Activated CD8-positive, alpha-beta memory T cell treated with anti-CD3 and anti-CD28 coated beads for 36 hours (primary cell): ENCODE measurements around the gene RIPK3. TPM values are rescaled to one million over a fixed set of nuclear protein-coding genes. Genes with fewer than 3 reads are reported as not detected.
"Not testable (repeated sequence)": the region's sequence is repeated elsewhere in the genome, so short reads cannot be mapped to it uniquely, and the experiment has no call there.

ENCODE experiments used
- CTCF ChIA-PET: fragments of 350-600 bp; sonication (Branson Sonifier 250); formaldehyde crosslinking; loops from one replicate; lab custom pipeline; 2021; ENCODE audit warnings: antibody characterized with exemption; lab: Charles Lee
- POLR2A ChIA-PET: fragments of 350-600 bp; sonication (Branson Sonifier 250); formaldehyde crosslinking; loops from one replicate; lab custom pipeline; 2021; ENCODE audit warnings: antibody characterized with exemption; lab: Charles Lee
- total RNA-seq, 2 experiments: library from RNA; stranded (reverse); gene quantifications; one replicate each; pipeline ENCODE4 v1.2.3, GENCODE V29; 2021

RIPK3 gene
- 1 to 10 TPM; 8.2 to 9.7 TPM for total RNA-seq

GRCh38 chr14:24339284-24340151 lies at the start of gene RIPK3:
TSS of gene RIPK3 (minus strand) at chr14:24339991. CDS start at chr14:24339826, 165 bp downstream.
- POLR2A ChIA-PET, result interaction anchor here (1.3 to 1.5 kb wide), 2 partner anchors 91 kb away, joined by 5 to 6 read pairs; partner anchors contain the start of gene KHNYN
- CTCF ChIA-PET, result interaction anchor here (0.7 to 17.7 kb wide), 4 partner anchors 10 to 93 kb away, joined by 3 to 334 read pairs (median 4); partner anchors contain the start of genes CBLN3 and KHNYN

- ChIA-PET POLR2A (no interaction called here), CTCF (no interaction called here)
Observed at GRCh38 chr14:24389226-24389848, 49.5 kb upstream of the RIPK3 start.

GRCh38 chr14:24388474-24389179 lies 48.8 kb upstream of the RIPK3 start:
- ChIA-PET CTCF (interaction anchor here (0.6 kb wide), 1 partner anchor 46 kb away, joined by 4 read pairs; no protein-coding TSS in a partner anchor), POLR2A (no interaction called here)

GRCh38 chr14:24387579-24387978 lies 47.8 kb upstream of the RIPK3 start:
- POLR2A ChIA-PET, CTCF ChIA-PET: not testable (repeated sequence)

- ChIA-PET CTCF (no interaction called here), POLR2A (no interaction called here)
Observed at GRCh38 chr14:24387009-24387345, 47.2 kb upstream of the RIPK3 start.

- CTCF ChIA-PET, result interaction anchor here (0.6 kb wide), 1 partner anchor 58 kb away, joined by 5 read pairs; no protein-coding TSS in a partner anchor
- POLR2A ChIA-PET, result no interaction called here
Observed at GRCh38 chr14:24385524-24385923, 45.7 kb upstream of the RIPK3 start.

GRCh38 chr14:24384169-24384568 lies 44.4 kb upstream of the RIPK3 start:
- ChIA-PET CTCF (no interaction called here), POLR2A (interaction anchor here (0.6 kb wide), 1 partner anchor 16 kb away, joined by 3 read pairs; the partner anchor contains the start of gene NFATC4)

- CTCF ChIA-PET, result no interaction called here
- POLR2A ChIA-PET, result no interaction called here
Observed at GRCh38 chr14:24382064-24382371, 42.2 kb upstream of the RIPK3 start.

GRCh38 chr14:24381363-24382063 lies 41.7 kb upstream of the RIPK3 start:
- ChIA-PET POLR2A (no interaction called here), CTCF (no interaction called here)

- CTCF ChIA-PET, result interaction anchor here (1.0 to 1.6 kb wide), 2 partner anchors 32 to 52 kb away, joined by 4 to 6 read pairs; no protein-coding TSS in a partner anchor
- POLR2A ChIA-PET, result interaction anchor here (0.5 kb wide), 1 partner anchor 14 kb away, joined by 3 read pairs; no protein-coding TSS in a partner anchor
Observed at GRCh38 chr14:24379907-24380730, 40.3 kb upstream of the RIPK3 start.

- POLR2A ChIA-PET, result interaction anchor here (0.5 kb wide), 1 partner anchor 13 kb away, joined by 3 read pairs; no protein-coding TSS in a partner anchor
- CTCF ChIA-PET, result interaction anchor here (0.7 to 1.6 kb wide), 3 partner anchors 33 to 52 kb away, joined by 3 to 6 read pairs (median 4); partner anchors contain the start of gene ADCY4
Observed at GRCh38 chr14:24378981-24379906, 39.5 kb upstream of the RIPK3 start.

- POLR2A ChIA-PET, result no interaction called here
- CTCF ChIA-PET, result interaction anchor here (0.6 to 1.7 kb wide), 2 partner anchors 13 to 58 kb away, joined by 3 to 4 read pairs; no protein-coding TSS in a partner anchor
Observed at GRCh38 chr14:24378327-24378726, 38.5 kb upstream of the RIPK3 start.

- POLR2A ChIA-PET, result no interaction called here
- CTCF ChIA-PET, result interaction anchor here (0.6 to 1.7 kb wide), 2 partner anchors 12 to 59 kb away, joined by 3 to 4 read pairs; no protein-coding TSS in a partner anchor
Observed at GRCh38 chr14:24377657-24378056, 37.9 kb upstream of the RIPK3 start.

GRCh38 chr14:24377126-24377525 lies 37.3 kb upstream of the RIPK3 start:
- ChIA-PET POLR2A (no interaction called here), CTCF (interaction anchor here (1.7 kb wide), 1 partner anchor 59 kb away, joined by 4 read pairs; no protein-coding TSS in a partner anchor)

- POLR2A ChIA-PET, result no interaction called here
- CTCF ChIA-PET, result interaction anchor here (1.7 kb wide), 1 partner anchor 60 kb away, joined by 4 read pairs; no protein-coding TSS in a partner anchor
Observed at GRCh38 chr14:24376448-24377070, 36.8 kb upstream of the RIPK3 start.

GRCh38 chr14:24372701-24373416 lies 33.1 kb upstream of the RIPK3 start:
- CTCF ChIA-PET, result interaction anchor here (0.6 kb wide), 1 partner anchor 64 kb away, joined by 3 read pairs; no protein-coding TSS in a partner anchor
- POLR2A ChIA-PET, result no interaction called here
